GM21529 (cell line): ENCODE measurements around the gene PCDH9.

Experiments used
- ATAC-seq: cut with Tn5 transposase; IDR thresholded peaks from one replicate; pipeline ENCODE4 v1.9.1; 2021; ENCODE audit not compliant: unreplicated experiment

The PCDH9 gene

GRCh38 chr13:67167420-67167819 lies 62.7 kb downstream of the PCDH9 start:
- ATAC-seq, result no peak

- no peak for ATAC-seq
Observed at GRCh38 chr13:67161176-67161575, 69.0 kb downstream of the PCDH9 start.

GRCh38 chr13:67158903-67159302 lies 71.2 kb downstream of the PCDH9 start:
- no peak for ATAC-seq

DNA sequence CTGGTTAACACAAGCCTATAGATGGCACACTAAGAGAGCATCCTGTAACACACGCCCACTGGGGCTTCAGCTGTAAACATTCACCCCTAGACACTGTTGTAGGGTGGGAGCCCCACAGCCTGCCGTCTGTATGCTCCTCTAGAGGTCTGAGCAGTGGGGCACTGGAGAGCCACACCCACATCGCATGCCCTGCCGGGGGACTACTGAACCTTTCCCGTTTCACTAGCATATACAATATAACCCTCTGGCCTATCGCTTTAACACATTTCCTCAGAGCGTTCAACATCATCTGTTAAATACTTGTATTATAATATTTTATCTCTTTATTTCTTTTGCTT lies 73.4 kb downstream of the PCDH9 start:
- ATAC-seq, result no peak

GRCh38 chr13:67155898-67156722 lies 74.0 kb downstream of the PCDH9 start:
- no peak for ATAC-seq

DNA sequence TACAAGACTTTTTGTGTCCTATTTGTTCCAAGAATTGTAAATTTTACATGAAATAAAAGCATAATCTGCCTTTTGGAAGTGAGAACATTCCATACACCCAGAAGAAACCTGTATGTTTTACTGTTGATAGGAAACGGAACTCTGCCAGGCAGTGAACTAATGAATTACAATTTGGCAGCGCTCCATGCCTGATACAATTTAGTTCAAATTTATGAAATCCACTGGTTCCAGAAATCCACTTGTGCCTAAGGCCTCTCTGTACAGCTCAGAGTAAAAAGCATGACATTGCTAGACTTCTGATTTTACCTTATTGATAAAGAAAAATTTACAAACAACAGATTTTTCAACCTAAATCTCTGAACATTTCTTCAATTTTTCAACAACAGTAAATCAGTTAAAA lies 78.1 kb downstream of the PCDH9 start:
- ATAC-seq, result no peak

GRCh38 chr13:67151652-67152051 lies 78.5 kb downstream of the PCDH9 start:
- no peak for ATAC-seq

- no peak for ATAC-seq
Observed at GRCh38 chr13:67150608-67151007, 79.5 kb downstream of the PCDH9 start.

DNA sequence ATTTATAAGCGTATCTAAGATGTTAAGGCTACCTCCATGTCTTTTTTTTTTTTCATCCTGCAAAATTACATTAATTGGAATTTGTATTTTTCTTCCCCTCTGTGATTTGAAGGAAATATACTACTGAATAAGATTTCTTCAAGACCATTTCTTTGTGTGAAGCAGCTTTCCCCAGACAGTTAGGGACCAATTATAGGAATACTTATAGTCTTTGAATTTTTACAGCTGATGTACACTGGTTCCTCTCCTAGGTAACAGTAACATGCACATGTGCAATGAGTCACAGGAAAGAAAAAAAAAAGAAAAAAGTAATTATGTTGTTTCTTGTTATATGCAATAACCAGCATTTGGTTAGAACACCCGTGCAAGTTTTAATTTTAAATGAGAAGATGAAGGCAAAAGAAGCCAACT lies 82.0 kb downstream of the PCDH9 start:
- no peak for ATAC-seq

GRCh38 chr13:67147342-67148133 lies 82.6 kb downstream of the PCDH9 start:
- ATAC-seq, result no peak

DNA sequence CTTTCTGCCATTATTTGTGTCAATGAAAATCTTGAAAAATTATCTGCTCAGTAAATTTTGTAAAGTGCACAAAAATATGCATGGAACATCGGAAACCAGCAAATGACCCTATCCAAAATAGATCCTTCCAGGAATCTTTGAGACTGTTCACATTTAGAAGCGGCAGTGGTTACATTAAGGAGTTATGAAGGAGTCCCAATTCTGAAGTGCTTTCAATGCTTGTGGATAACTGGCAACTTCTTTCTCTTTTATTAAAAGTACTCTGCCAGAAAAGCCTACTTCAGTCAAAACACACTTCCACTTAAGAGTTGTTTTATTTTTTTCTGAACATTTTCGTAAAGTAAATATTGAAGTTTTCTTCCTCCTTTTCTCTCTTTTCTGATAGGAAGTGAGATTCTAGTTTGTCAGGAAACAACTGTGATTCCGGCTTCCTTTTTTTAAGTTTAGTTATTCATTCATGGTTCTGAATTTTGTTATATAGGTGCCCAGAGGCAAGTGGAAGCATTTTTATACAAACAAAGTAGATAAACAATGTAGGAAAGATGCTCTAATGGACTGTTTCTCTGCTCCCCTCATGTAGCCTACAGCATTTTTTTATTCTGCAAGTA lies 83.5 kb downstream of the PCDH9 start:
- ATAC-seq, result no peak

GRCh38 chr13:67145950-67146349 lies 84.2 kb downstream of the PCDH9 start:
- ATAC-seq, result no peak

GRCh38 chr13:67143544-67144115 lies 86.5 kb downstream of the PCDH9 start:
- ATAC-seq, result no peak

- ATAC-seq, result no peak
Observed at GRCh38 chr13:67140006-67140405, 90.1 kb downstream of the PCDH9 start.

- ATAC-seq, result no peak
Observed at GRCh38 chr13:67139551-67139950, 90.6 kb downstream of the PCDH9 start.

- no peak for ATAC-seq
Observed at GRCh38 chr13:67138970-67139369, 91.2 kb downstream of the PCDH9 start.

- no peak for ATAC-seq
Observed at GRCh38 chr13:67137044-67137735, 92.9 kb downstream of the PCDH9 start.

DNA sequence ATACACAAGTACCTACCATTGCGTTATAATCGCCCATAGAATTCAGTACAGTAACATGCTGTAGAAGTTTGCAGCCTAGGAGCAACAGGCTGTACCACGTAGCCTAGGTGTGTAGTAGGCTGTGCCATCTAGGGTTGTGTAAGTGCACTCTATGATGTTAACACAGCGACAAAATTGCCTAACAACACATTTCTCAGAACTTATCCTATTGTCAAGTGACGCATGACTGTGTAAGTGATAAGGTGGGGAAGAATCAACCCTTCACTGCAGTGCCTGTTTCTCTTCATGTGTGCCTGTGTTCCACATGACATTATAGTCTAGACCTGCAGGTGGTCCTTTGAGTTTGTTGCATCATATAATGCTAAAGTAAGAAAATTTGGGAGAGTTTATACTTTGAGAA lies 94.0 kb downstream of the PCDH9 start:
- no peak for ATAC-seq

GRCh38 chr13:67135356-67135755 lies 94.8 kb downstream of the PCDH9 start:
- no peak for ATAC-seq

GRCh38 chr13:67134417-67135129 lies 95.6 kb downstream of the PCDH9 start:
- no peak for ATAC-seq
